ELF-1 (cell line): ENCODE data around the gene KTI12.
"Not testable (repeated sequence)": the region's sequence is repeated elsewhere in the genome, so short reads cannot be mapped to it uniquely, and the experiment has no call there.

Experiments used
- DNase-seq: peaks from one replicate; pipeline ENCODE4 v3.0.0-alpha.2; 2016; ENCODE audit warnings: low read depth, low spot score

The KTI12 gene, protein sequence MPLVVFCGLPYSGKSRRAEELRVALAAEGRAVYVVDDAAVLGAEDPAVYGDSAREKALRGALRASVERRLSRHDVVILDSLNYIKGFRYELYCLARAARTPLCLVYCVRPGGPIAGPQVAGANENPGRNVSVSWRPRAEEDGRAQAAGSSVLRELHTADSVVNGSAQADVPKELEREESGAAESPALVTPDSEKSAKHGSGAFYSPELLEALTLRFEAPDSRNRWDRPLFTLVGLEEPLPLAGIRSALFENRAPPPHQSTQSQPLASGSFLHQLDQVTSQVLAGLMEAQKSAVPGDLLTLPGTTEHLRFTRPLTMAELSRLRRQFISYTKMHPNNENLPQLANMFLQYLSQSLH

DNA sequence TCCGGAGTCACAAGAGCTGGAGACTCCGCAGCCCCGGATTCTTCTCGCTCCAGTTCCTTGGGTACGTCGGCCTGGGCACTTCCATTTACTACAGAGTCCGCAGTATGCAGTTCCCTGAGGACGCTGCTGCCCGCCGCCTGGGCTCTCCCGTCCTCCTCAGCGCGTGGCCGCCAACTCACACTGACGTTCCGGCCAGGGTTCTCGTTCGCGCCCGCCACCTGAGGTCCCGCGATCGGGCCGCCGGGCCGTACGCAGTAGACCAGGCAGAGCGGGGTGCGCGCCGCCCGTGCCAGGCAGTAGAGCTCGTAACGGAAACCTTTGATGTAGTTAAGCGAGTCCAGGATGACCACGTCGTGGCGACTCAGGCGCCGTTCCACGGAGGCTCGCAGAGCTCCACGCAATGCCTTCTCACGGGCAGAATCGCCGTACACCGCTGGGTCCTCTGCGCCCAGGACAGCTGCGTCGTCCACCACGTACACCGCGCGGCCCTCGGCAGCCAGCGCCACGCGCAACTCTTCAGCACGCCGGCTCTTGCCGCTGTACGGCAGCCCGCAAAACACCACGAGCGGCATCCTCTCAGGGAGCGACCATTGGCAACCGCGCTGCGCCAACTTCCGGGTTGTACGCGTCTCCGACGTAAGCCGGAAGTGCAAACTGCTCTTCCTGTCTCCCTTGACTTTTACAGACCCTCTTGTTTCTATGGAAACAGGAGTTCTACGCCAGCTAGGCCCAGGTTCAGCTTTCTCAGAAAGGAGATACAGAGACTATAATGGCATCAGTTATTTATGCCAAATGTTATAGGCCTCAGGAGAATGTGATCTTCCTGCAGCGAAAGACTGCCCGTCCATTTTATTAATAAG is at the start of gene KTI12:
TSS of gene KTI12 (minus strand) at position 621 of the 860 bp plus-strand sequence. CDS start at position 572, 49 bp downstream.
- DNase-seq, result peak; percentile 90

DNA sequence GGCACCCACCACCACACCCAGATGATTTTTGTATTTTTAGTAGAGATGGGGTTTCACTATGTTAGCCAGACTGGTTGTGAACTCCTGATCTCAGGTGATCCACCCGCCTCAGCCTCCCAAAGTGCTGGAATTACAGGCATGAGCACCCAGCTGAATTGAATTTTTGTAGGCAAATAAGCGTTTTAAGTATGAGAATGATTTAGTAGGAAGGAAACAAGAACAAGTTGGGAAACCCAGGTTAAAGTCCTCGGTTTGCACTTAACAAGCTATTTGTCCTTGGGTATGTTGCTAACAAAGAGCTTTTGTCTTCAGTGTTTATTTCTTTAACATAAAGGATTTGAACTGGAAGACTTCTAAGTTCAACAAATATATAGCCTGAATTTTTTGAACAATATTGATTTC is 46.4 kb upstream of the KTI12 start:
- DNase-seq, result no peak

DNA sequence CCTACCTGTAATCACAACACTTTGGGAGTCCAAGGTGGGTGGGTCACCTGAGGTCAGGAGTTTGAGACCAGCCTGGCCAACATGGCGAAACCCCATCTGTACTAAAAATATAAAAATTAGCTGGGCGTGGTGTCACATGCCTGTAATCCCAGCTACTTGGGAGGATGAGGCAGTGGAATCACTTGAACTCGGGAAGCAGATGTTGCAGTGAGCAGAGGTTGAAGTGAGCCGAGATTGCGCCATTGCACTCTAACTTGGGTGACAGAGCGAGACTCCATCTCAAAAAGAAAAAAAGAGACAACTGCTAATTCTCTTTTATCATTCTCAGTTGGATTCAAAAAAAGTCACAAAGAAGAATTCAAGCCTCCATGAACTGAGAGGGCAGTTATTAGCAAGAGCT is 43.7 kb upstream of the KTI12 start:
- not testable (repeated sequence) for DNase-seq

DNA sequence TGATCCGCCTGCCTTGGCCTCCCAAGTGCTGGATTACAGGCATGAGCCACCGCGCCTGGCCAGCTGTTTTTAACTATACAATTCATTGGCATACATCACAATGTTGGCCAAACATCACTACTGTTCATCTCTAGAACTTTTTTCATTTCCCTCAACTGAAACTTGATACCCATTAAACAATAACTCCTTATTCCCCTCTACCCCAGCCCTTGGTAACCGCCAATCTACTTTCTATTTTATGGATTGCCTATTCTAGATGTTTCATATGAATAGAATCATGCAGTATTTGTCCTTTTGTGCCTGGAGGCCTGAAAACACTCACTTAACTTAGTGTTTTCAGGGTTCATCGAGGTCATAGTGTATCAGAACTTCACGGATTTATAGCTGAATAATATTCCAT is 38.7 kb upstream of the KTI12 start:
- no peak for DNase-seq

DNA sequence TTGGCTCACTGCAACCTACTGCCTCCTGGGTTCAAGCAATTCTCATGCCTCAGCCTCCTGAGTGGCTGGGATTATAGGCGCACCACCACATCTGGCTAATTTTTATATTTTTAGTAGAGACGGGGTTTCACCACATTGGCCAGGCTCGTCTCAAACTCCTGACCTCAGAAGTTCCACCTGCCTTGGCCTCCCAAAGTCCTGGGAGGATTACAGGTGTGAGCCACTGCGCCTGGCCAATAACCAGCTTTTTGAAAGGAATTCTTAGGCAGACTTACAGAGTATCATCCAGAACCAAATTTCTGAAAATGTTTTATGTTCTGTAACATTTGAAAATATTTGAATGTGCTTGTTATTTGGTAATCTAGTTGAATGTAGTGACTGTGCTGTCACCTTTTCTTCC is 37.1 kb upstream of the KTI12 start:
- DNase-seq, result no peak

DNA sequence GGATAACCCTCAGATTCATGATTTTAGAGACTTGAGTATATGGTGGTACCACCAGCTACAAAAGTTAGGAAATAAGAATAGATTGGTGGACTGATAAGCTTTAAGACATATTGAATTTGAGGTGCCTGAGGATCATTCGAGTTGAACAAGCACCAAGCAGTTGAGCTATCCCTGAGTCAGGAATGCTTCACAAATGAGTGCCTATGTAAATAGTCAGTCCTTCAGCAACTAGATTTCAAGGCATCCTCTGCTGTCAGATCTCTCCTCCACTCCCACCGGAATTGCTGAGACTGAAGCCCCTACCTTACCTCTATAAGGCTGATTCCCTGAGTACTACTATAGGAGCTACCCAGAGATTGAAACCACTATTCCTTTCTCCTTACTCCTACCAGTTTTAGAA is 29.6 kb upstream of the KTI12 start:
- DNase-seq, result no peak

DNA sequence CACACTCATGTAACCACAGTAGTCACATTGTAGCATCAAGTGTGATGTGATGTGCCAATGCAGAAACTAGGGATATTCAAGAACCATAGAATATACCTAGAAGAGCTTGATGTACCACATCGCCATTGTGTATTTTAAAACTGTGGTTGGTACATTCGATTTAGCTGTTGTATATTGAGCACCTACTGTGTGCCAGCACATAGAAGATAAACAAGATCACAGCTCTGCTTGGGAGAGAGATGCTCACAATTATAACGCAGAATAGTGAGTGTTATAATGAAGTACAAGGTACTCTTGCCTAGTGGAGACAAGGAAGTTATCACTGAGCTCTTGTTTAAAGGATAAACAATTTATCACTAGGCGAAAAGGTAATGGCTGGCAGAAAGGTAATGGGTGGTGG is 27.2 kb upstream of the KTI12 start:
- DNase-seq, result no peak

DNA sequence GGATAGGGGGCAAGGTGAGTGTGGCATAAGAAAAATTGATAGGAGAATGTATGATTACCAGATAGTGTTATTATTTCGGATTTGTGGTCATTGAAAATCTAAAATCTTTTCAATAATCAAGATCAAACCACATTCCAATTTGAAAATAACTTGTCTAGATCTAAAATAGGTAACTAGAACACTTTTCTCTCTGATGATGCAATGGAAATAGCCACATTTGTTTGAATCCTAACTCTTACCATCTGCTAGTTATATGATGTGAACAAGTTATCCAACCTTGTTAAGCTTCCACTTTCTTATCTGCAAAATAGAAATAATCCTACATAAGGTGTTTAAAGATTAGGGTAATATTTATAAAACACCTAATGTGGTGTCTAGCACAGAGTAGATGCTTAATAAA is 26.3 kb upstream of the KTI12 start:
- no peak for DNase-seq

DNA sequence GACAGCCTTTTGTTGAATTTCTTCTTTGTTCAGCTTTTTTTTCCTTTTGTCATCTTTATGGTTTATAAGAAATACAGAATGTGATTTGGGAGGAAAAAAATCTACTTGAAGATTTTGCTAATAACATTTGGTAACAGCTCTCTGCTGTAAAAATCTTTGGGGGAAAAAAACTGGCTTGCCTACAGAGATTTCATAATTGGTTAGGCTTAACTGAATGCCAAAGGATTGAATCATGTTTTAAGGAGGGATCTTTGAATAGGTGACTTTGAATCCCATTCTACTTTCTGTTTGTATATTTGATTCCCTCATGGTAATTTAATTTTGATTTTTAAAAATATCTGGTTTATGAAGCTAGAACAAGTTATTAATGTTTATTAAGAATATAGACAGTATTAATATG is 25.7 kb upstream of the KTI12 start:
- no peak for DNase-seq

DNA sequence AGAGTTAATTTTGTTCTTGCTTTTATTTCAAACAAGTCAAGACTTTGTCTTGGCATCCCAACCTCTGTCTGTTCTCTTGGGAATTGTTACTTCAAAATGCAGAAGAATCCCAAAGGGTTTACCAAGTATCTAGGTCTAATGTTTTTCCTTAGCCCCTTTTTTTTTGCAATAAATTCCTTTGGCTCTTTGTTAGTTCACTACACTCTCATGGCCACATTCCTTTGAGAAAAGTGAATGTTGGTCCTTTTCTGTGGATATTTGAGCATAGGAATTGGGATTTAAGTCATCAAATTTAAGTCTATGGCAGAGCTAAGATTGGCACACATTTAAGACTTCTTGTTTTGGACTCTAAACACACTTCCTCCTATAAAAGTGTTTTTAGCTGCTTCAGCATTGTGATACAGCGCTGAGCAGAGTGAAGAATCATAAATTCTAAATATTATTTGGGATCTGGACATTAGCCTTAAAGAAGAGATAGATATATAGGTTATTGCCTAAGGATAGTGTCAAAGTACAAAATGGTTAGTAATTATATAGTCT is 24.3 kb upstream of the KTI12 start:
- DNase-seq, result peak; percentile 7

DNA sequence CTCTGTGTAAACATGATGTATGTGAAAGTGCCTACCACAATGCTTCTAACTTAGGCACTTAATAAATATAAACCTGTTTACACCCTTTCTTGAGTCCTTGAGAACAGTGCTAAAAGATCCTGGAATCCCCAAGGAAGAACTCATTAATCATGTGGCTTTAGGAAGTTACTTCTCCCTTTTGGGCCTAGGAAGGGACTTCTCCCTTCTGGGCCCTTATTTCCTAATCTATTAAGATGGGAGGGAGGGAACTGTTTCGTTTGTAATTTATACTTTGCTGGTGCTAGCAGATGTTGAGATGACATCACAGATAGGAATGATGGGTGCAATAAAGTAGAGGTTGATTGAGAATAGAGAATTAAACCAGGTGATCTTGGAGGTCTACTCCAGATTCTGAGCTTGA is 23.6 kb upstream of the KTI12 start:
- no peak for DNase-seq

DNA sequence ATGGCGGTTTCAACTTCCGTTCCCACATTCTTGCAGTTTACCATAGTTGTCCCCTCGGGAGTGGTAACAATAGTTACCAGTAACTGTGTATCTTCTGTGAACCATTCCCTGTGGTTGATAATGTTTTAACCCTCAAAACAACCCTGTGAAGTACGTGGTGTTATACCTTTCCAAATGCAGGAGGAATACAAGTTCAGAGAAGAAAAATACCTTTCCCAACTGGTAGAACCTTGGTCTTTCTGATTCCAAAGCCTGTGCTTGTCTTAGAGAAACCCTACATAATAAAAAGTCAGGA is 23.3 kb upstream of the KTI12 start:
- no peak for DNase-seq

DNA sequence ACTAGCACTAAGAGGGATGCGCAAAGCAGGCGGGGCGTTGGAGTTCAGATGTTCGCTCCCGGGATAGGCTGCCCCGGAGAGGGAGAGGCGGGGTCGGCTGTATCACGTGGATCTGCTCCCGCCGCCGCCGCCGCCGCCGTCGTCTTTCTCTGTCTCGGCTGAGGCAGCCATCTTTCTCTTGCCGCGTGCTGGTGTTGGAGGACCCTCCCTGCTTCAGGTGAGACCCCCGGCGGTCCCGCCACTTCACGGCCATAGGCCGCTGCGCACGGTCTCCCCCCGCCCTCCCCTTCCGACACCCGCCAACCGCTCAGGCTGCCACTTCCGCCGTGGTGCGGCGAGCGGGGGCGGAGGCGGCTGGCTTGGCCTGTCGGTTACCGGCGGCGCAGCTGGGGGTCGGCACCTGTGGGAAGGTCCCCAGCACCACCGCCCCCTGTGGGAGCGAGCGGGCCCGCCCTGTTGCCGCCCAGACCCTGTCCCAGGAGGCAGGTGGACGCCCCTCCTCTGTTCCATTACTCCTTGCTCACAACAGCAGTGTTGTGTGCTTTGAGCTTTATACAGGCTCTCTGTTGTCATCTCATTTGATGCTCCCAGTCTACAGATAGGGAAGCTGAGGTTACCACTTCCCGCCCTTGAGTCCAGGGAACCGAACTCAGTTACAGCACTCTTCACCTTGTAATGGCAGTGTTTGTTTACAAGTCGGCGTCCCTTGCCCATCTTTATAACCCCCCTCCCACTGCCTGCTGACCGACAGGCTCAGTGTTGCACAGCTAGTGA is 22.7 kb upstream of the KTI12 start, which contains the start of gene BTF3L4:
TSS of gene BTF3L4 (plus strand) at position 133 of the 774 bp plus-strand sequence. CDS start 3,553 bp downstream, outside the sequence.
- DNase-seq, result peak; percentile 97

DNA sequence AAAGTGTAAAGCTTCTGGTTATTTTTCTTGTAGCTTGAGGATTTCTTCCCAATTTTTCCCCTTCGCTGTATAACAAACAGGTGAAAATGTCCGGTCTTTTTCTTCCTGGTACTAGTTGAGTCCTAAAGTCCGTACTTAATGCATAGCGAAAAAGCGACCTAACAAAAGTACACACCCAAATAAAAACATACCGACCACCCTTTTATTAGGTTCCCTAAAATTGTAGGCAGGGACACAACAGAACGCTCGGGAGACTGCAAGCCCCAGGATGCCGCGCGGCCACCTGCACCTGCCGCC is 22.2 kb upstream of the KTI12 start:
- DNase-seq, result no peak

DNA sequence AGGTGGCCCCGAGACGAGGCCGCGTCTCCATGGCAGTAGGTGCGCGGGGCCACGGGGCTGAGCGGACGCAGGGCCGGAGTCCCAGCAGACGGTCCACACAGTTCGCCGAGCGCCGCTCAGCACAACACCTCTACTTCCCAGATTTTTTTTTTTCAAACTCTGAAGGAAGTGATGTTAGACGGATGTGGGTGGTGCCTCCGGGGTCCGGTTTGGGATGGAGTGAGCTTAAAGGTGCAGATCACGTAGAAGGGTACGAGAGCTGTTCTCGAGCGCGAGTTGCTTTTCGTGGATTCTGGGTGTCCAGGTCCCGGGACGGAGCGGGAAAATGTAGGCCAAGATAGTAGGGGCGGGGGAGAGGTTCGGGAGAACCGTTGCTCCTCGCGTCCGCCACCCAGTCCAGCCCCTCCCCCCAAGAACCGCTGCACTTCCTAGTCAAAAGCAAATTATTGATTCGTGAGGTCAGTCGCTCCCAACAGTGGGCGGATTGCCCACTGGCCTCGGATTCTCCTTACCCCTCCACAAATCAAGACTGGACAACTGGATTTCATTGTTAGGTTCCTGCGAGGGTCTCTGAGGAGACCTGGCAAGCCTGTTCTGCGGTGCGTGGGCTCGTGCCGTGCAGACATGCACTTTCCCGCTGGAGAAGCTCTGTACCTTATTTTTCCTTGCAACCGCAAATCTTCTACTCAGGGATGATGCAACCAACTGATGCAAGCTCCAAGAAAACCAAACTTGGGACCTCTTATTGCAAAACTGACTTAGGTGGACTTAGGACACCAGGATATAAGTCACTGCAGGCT is 21.7 kb upstream of the KTI12 start, which contains the start of gene TXNDC12:
TSS of gene TXNDC12 (minus strand) at position 126 of the 800 bp plus-strand sequence. CDS start at position 31, 95 bp downstream.
- DNase-seq, result peak; percentile 95

DNA sequence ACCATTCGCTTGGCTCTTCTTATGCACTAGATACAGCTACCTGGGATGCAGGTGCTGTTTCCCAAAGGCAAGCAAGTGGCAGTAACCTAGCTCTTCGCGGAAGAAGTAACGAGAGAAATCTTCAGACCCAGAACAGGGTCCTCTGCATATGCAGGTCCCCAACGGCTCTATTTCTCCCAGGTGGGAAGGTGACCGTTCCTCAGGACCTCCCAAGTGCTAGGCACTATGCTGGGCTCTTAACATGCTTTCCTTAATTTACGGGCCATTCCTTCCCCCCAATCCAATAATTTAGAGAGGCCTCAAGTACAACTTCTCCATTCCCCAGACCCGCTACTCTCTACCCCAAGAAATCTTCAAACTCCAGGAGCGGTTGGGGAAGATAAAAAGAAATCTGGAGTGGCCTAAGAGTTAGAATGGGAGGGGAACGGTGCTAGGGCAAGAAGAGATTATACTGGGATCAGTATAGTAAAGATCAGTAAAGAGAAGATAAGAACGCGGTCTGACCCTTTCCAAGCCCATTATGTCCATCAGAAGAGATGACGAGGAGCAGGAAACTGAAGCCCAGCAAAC is 21.0 kb upstream of the KTI12 start:
- no peak for DNase-seq

DNA sequence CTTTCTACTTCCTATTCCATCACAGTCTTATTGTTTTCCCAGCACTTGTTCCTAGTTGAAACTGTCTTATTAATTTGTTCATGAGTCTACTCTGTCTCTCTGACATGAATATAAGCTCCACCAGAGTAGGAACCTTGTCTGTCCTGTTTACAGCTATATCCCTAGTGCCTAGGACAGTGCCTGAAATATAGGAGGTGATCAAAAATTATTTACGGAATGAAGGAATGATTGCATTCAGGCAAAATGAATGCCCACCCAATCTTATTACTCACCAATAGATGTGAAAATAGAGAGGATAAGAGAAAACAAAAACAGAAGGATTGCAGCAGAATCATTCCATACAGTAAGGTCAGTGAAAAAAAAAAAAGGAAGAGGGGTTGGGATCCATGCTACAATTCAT is 20.3 kb upstream of the KTI12 start:
- DNase-seq, result no peak

DNA sequence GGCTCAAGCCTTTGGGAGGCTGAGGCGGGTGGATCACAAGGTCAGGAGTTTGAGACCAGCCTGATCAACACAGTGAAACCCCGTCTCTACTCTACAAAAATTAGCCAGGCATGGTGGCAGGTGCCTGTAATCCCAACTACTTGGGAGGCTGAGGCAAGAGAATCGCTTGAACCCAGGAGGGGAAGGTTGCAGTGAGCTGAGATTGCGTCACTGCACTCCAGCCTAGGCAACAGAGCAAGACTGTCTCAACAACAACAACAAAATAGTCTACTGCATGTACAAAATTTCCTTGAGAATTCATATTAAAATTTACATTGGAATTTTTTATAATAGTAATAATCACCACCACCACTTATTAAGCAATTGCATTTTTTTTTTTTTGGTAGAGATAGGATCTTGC is 15.7 kb upstream of the KTI12 start:
- DNase-seq, result not testable (repeated sequence)

DNA sequence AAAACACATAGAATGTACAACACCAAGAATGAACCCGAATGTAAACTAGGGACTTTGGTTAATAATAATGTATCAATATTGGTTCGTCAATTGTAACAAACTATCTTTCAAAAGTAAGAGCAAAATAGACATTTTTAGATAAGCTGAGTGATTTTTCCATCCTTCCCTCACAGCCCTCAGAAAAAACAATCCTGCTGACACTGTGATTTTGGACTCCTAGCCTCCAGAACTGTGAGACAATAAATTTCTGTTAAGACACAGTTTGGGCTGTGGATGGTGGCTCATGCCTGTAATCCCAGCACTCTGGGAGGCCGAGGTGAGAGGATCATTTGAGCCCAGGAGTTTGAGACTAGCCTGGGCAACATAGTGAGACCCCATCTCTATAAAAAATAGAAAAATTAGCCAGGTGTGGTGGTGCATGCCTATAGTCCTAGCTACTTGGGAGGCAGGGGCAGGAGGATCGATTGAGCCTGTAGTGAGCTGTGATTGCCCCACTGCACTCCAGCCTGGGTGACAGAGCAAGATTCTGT is 12.1 kb upstream of the KTI12 start:
- not testable (repeated sequence) for DNase-seq

DNA sequence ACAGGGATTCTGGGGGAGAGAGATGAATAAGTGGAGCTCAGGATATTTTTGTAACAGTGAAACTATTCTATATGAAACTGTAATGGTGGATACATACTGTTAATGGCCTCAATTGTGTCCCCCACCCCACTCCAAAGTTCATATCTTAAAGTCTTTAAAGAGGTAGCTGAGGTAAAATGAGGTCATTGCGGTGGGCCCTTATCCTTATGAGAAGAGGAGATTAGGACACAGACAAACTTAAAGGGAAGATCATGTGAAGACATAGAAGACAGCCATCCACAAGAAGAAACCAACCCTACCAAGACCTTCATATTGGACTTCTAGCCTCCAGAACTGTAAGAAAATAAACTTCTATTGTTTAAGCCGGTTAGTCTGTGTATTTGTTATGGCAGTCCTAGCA is 11.6 kb upstream of the KTI12 start:
- DNase-seq, result no peak
